IMR-90 (cell line): ENCODE measurements around the gene KLK6. TPM values are rescaled to one million over a fixed set of nuclear protein-coding genes. Genes with fewer than 3 reads are reported as not detected.

Experiments
- ATAC-seq: fragments of 200-7000 bp; cut with Tn5 transposase; 2 replicates; pipeline ENCODE4 v1.9.1; 2020; ENCODE audit warnings: low read depth, mild to moderate bottlenecking, moderate library complexity
- BruUV-seq: library from RNA; stranded (reverse); fragments of 400-500 nt; replicated peaks from 2 replicates; lab custom pipeline; 2021; lab: Mats Ljungman, UMichigan
- CTCF ChIA-PET: fragments of 300-600 bp; formaldehyde crosslinking; extraction: SDS; loops from one replicate; lab custom pipeline; 2021; ENCODE audit warnings: antibody characterized with exemption; lab: Yijun Ruan, JAX
- POLR2A ChIA-PET: fragments of 300-600 bp; sonication (Branson Sonifier 250); formaldehyde crosslinking; loops from one replicate; lab custom pipeline; 2022; ENCODE audit warnings: antibody characterized with exemption; ENCODE audit not compliant: unreplicated experiment; lab: Charles Lee
- DNase-seq: peaks from one replicate; pipeline ENCODE4 v3.0.0; 2013
- H2AFZ ChIP-seq: replicated peaks from 2 replicates; pipeline ENCODE3; 2013; ENCODE audit warnings: low read length, mild to moderate bottlenecking; ENCODE audit not compliant: poor library complexity
- H2AK5ac ChIP-seq: 2 replicates; pipeline ENCODE4 v1.6.1; 2013; ENCODE audit warnings: low read depth, low read length, inconsistent platforms
- H2AK9ac ChIP-seq: replicated peaks from 2 replicates; pipeline ENCODE3; 2013; ENCODE audit warnings: mild to moderate bottlenecking, low read depth, low read length, moderate library complexity; ENCODE audit not compliant: poor library complexity
- H2BK120ac ChIP-seq: 2 replicates; pipeline ENCODE4 v1.6.1; 2013; ENCODE audit warnings: low read depth, low read length, inconsistent platforms
- H2BK15ac ChIP-seq: 3 replicates; pipeline ENCODE4 v1.6.1; 2013; ENCODE audit warnings: low read depth, low read length, inconsistent platforms
- H2BK20ac ChIP-seq: 2 replicates; pipeline ENCODE4 v1.6.1; 2013; ENCODE audit warnings: low read depth, mild to moderate bottlenecking, inconsistent platforms, low read length, moderate library complexity
- H2BK5ac ChIP-seq: 2 replicates; pipeline ENCODE4 v1.6.1; 2013; ENCODE audit warnings: mild to moderate bottlenecking, low read depth, low read length, inconsistent platforms; ENCODE audit not compliant: poor library complexity, severe bottlenecking
- H3K14ac ChIP-seq: replicated peaks from 2 replicates; pipeline ENCODE4 v1.6.1; 2013; ENCODE audit warnings: low read depth, low read length, inconsistent platforms
- H3K18ac ChIP-seq: 2 replicates; pipeline ENCODE4 v1.6.1; 2013; ENCODE audit warnings: low read depth, low read length, control low read depth
- H3K23ac ChIP-seq: 2 replicates; pipeline ENCODE4 v1.6.1; 2013; ENCODE audit warnings: low read depth, low read length, inconsistent platforms
- H3K27ac ChIP-seq: 2 replicates; pipeline ENCODE4 v1.5.1; 2013; ENCODE audit warnings: mild to moderate bottlenecking, control low read depth, low read length; ENCODE audit not compliant: insufficient read depth
- H3K27me3 ChIP-seq: 2 replicates; pipeline ENCODE4 v1.6.1; 2013; ENCODE audit warnings: low read length; ENCODE audit not compliant: control insufficient read depth, insufficient read depth
- H3K36me3 ChIP-seq: 2 replicates; pipeline ENCODE4 v1.6.1; 2013; ENCODE audit warnings: low read length, mixed read lengths; ENCODE audit not compliant: control insufficient read depth, insufficient read depth
- H3K4ac ChIP-seq: 2 replicates; pipeline ENCODE4 v1.6.1; 2013; ENCODE audit warnings: low read depth, low read length, inconsistent platforms
- H3K4me1 ChIP-seq: 2 replicates; pipeline ENCODE4 v1.6.1; 2013; ENCODE audit warnings: low read length, mixed read lengths; ENCODE audit not compliant: control insufficient read depth, insufficient read depth
- H3K4me2 ChIP-seq: 2 replicates; pipeline ENCODE4 v1.6.1; 2013; ENCODE audit warnings: low read depth, mild to moderate bottlenecking, control low read depth, low read length, moderate library complexity
- H3K4me3 ChIP-seq: 2 replicates; pipeline ENCODE4 v1.5.1; 2013; ENCODE audit warnings: low read depth, mild to moderate bottlenecking, control low read depth, low read length, moderate library complexity; ENCODE audit not compliant: insufficient read depth
- H3K56ac ChIP-seq: 2 replicates; pipeline ENCODE4 v1.6.1; 2013; ENCODE audit warnings: low read length, inconsistent platforms; ENCODE audit not compliant: insufficient read depth; ENCODE audit errors: extremely low read depth
- H3K79me1 ChIP-seq, 2 experiments: 2 replicates each; pipeline ENCODE4 v1.6.1; 2013; ENCODE audit warnings: low read length in 2 of 2, inconsistent platforms in 1 of 2, low read depth in 1 of 2
- H3K9ac ChIP-seq: 2 replicates; pipeline ENCODE4 v1.6.1; 2013; ENCODE audit warnings: low read depth, low read length, control low read depth
- H3K9me1 ChIP-seq: 2 replicates; pipeline ENCODE4 v1.6.1; 2013; ENCODE audit warnings: low read length, inconsistent platforms; ENCODE audit not compliant: insufficient read depth
- H3K9me3 ChIP-seq: 2 replicates; pipeline ENCODE4 v1.6.1; 2013; ENCODE audit warnings: low read length; ENCODE audit not compliant: control insufficient read depth, insufficient read depth
- H4K20me1 ChIP-seq: 2 replicates; pipeline ENCODE4 v1.6.1; 2013; ENCODE audit warnings: low read length, inconsistent platforms; ENCODE audit not compliant: insufficient read depth
- H4K5ac ChIP-seq: 2 replicates; pipeline ENCODE4 v1.6.1; 2013; ENCODE audit warnings: mild to moderate bottlenecking, low read depth, low read length, control low read depth
- H4K8ac ChIP-seq, 2 experiments: 2 replicates each; pipeline ENCODE4 v1.6.1; 2013; ENCODE audit warnings: low read depth in 2 of 2, low read length in 2 of 2, control low read depth in 1 of 2, inconsistent platforms in 1 of 2
- H4K91ac ChIP-seq: 2 replicates; pipeline ENCODE4 v1.6.1; 2013; ENCODE audit warnings: low read depth, low read length, inconsistent platforms; ENCODE audit not compliant: insufficient read depth
- MAZ ChIP-seq: IDR thresholded peaks from 2 replicates; pipeline ENCODE4 v1.6.1; 2012; ENCODE audit warnings: low read depth, mild to moderate bottlenecking, low read length, improper control_type of control experiment, moderate library complexity, borderline replicate concordance
- RCOR1 ChIP-seq: IDR thresholded peaks from 2 replicates; pipeline ENCODE4 v1.6.1; 2012; ENCODE audit warnings: mild to moderate bottlenecking, low read length, improper control_type of control experiment; ENCODE audit not compliant: insufficient replicate concordance
- SMC3 ChIP-seq: fragments of 150-350 bp; IDR thresholded peaks from 2 replicates; pipeline ENCODE4 v1.6.1; 2016; ENCODE audit warnings: low read depth, mild to moderate bottlenecking, antibody characterized with exemption, low read length, moderate library complexity
- WGBS, 2 experiments: methylation state at CpG; one replicate each; pipeline versions ENCODE4 v1.1.5 to v1.1.7; 2013; ENCODE audit warnings: missing lambda C conversion rate in 2 of 2; ENCODE audit not compliant: insufficient read length in 1 of 2; ENCODE audit errors: extremely low coverage in 2 of 2; 5-methylcytosine and 5-hydroxymethylcytosine counted together
- dilution Hi-C: fragments of 300-500 bp; cut with HindIII; formaldehyde crosslinking; loops from one replicate; pipeline ENCODE4 v1.14.3; 2018; ENCODE audit warnings: low sequenced_read_pairs; ENCODE audit not compliant: unreplicated experiment
- in situ Hi-C: fragments of 300-500 bp; cut with MboI; formaldehyde crosslinking; loops from 3 replicates; pipeline ENCODE4 v1.14.3; 2019; ENCODE audit warnings: low sequenced_read_pairs, inconsistent platforms, mixed read lengths
- intact Hi-C: fragments of 100-400 bp; cut with micrococcal nuclease; formaldehyde crosslinking; loops from 2 replicates; pipeline ENCODE4 v1.10.0; 2022
- polyA plus RNA-seq, 3 experiments: library from polyadenylated mRNA; depleted of rRNA; stranded (reverse); fragments of >200 nt; gene quantifications; 2 replicates each; pipeline ENCODE4 v1.2.3, GENCODE V29; 2012; ENCODE audit warnings: low replicate concordance in 1 of 3
- total RNA-seq: library from RNA; depleted of rRNA; stranded (reverse); fragments of >200 nt; gene quantifications from 2 replicates; pipeline ENCODE4 v1.2.3, GENCODE V29; 2012
- TF ChIP-seq, protein P1 (sequence below): fragments of 150-350 bp; IDR thresholded peaks from 2 replicates; pipeline ENCODE4 v1.6.1; 2017; ENCODE audit warnings: mild to moderate bottlenecking, antibody characterized with exemption, low read length, low read depth

Gene KLK6
- total and polyA plus RNA-seq, 2 of the 4 experiments (the other 2 are of a cell fraction): not detected

DNA sequence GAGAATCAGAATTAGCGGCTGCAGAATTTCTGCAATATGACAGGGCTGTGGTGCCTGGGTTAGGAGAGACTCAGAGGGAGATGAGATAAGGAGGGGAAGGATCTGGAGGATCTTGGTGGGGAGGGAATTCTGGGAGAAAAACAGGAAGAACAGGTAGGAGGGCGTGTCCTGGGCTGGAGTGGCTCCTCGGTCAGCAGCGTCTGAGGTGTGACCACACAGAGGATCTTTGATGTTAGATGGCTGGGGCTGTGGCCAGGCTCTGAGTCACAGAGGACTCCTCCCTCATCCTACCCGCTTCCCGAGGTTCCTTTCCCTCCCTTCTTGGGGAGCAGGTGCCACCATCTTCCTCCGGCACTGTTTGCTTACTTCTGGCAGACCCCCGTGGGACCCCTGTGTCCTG lies 6.4 kb upstream of the KLK6 start:
- H2BK120ac ChIP-seq: no peak overlapping the region
- no peak overlapping the region for H3K56ac ChIP-seq
- no peaks in the 10 kb centered on the region for H3K79me1 ChIP-seq
- no peak overlapping the region for H4K91ac ChIP-seq
- H3K4me1 ChIP-seq: no peaks in the 10 kb centered on the region
- TF ChIP-seq MAZ (no peak), RCOR1 (no peak), SMC3 (no peak)
- TF ChIP-seq, protein P1, sequence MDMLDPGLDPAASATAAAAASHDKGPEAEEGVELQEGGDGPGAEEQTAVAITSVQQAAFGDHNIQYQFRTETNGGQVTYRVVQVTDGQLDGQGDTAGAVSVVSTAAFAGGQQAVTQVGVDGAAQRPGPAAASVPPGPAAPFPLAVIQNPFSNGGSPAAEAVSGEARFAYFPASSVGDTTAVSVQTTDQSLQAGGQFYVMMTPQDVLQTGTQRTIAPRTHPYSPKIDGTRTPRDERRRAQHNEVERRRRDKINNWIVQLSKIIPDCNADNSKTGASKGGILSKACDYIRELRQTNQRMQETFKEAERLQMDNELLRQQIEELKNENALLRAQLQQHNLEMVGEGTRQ: no peak
- H2BK5ac ChIP-seq: no peak overlapping the region
- no peaks in the 10 kb centered on the region for H3K36me3 ChIP-seq
- H4K5ac ChIP-seq: no peak overlapping the region
- H3K27me3 ChIP-seq: no peaks in the 10 kb centered on the region
- H4K20me1 ChIP-seq: no peaks in the 10 kb centered on the region
- H2BK15ac ChIP-seq: no peak overlapping the region
- WGBS, 2 experiments: 18% methylated on average over 4 of the region's 8 CpGs; no CpG with 5 or more reads in 1 of the 2 experiments
- no peak for DNase-seq
- ChIA-PET POLR2A (no interaction called here), CTCF (no interaction called here)
- no peak overlapping the region for H3K27ac ChIP-seq
- H2BK20ac ChIP-seq: no peak overlapping the region
- ATAC-seq: no peak
- H3K18ac ChIP-seq: no peak overlapping the region
- H2AK5ac ChIP-seq: no peak overlapping the region
- no peak overlapping the region for H3K4me3 ChIP-seq
- no peak overlapping the region for H3K9ac ChIP-seq
- in situ Hi-C loops: no loop called here
- BruUV-seq: no TSS peak
- H3K9me3 ChIP-seq: no peaks in the 10 kb centered on the region
- no peak overlapping the region for H4K8ac ChIP-seq
- no peaks in the 10 kb centered on the region for H3K9me1 ChIP-seq
- H3K4ac ChIP-seq: no peak overlapping the region
- H3K14ac ChIP-seq: no peak overlapping the region
- intact Hi-C loops: no loop called here
- H2AFZ ChIP-seq: no peak overlapping the region
- H2AK9ac ChIP-seq: no peak overlapping the region
- no peak overlapping the region for H3K4me2 ChIP-seq
- dilution Hi-C loops: no loop called here
- H3K23ac ChIP-seq: no peak overlapping the region
